GM20000 (cell line): ENCODE measurements around the gene MN1.

Experiments
- DNase-seq: peaks from one replicate; pipeline ENCODE4 v3.0.0; 2012; ENCODE audit warnings: low spot score
- CTCF ChIP-seq: IDR thresholded peaks from 2 replicates; pipeline ENCODE4 v1.5.1; 2012; ENCODE audit warnings: mild to moderate bottlenecking, control low read depth; ENCODE audit errors: extremely low read depth, missing control alignments

Gene MN1

GRCh38 chr22:27764722-27765236 lies 36.8 kb downstream of the MN1 start:
- no peak for TF ChIP-seq CTCF

GRCh38 chr22:27761665-27762064 lies 39.9 kb downstream of the MN1 start:
- no peak for DNase-seq
- no peak for TF ChIP-seq CTCF

More at GRCh38 chr22:27764722-27765236, 36.8 kb downstream of the MN1 start:
- DNase-seq = no peak

DNA sequence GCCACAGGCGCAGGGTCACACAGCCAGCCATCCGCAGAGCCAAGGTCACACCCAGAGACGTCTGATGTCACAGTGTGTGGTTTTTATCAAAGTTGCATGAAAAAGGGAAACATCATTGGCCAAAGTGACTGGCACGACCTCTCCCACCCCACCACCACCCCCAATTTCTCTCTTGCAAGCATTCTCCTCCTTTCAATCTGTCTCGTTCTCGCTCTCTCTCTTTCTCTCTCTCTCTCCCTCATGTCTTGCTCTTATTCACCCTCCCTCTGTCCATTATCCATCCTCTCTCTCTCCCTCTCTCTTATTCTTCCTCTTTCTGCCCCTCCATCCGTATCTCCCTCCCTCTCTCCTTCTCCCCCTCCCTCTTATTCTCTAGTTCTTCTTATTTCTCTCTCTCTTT lies 40.6 kb downstream of the MN1 start:
- no peak for TF ChIP-seq CTCF
- no peak for DNase-seq

DNA sequence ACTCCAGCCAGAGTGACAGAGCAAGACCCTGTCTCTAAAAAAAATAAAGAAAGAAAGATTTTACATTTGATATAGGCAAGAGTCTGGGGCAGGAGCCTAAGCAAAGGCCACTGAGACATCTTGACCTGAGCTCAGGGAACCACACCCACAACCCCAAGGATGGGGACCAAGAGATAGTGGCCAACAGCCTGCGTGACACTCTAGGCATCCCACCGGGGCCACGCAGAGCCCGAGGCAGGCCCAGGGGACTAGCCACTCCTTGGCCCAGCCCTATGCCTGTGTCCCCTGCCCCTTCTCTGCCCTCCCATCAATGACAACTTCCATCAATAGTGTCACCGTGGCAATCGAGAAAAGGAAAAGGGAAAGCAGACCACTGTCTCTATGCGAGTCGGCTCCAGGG lies 41.1 kb downstream of the MN1 start:
- DNase-seq = no peak

DNA sequence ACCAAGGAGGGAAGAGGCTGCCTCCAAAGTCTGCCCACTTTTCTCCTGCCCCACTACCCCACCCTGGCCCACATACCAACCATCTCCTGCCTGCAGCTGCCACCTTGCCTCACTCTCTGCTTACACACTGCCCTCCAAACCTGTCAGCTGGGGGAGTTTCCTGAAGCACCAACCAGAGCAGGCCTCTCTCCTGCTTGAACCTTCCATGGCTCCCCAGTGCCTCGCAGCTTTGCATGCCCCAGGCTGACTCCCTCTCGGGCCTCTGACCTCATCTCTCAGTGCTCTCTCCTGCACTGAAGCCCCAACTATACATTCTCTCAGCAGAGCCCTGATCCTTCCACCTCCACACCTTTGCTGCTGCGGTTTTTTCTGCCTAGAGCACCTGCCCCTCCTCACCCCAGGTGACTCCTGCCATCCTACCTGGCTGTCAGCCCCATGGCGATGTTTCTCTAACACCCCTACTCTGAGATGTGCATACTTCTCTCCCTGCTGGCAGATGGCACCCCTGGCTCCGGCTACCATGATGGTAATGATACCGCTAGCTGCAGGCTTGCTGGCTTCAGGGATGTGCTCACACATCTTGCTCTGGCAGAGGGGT lies 43.5 kb downstream of the MN1 start:
- no peak for DNase-seq
- TF ChIP-seq CTCF = no peak

More for the DNA sequence above, 41.1 kb downstream of the MN1 start:
- TF ChIP-seq CTCF = no peak

DNA sequence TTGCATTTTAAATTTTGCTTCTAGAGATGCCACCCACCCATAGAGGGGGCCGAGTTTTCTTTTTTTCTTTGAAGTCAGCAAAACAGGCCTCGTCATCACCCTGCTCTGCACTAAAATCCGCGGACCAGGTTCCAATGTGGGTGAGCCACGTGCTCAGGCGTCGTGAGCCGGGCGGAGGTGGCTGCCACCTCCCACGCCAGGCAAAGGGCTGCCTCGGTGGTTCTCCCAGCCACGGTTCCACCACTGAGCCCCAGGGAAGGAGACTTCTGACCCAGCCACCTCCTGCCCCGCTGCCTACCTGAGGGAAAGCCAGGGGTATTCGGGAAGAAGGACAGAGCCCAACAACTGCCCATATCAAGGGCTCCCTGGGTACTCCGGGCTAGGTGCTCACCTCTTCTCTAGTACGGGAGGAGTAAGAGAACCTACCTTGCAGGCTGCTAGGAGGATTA lies 45.3 kb downstream of the MN1 start:
- no peak for DNase-seq

More for the DNA sequence above, 45.3 kb downstream of the MN1 start:
- TF ChIP-seq CTCF = no peak
